Endothelial cell of umbilical vein (primary cell): ENCODE results near the gene UBE2D3.

Experiments
- CTCF ChIP-seq, 2 donors: IDR thresholded peaks; 1 replicate in 1 of 2; 2 replicates in 1 of 2; pipeline ENCODE4 v1.5.1; 2011; ENCODE audit warnings: low read length in 2 of 2, mild to moderate bottlenecking in 2 of 2, moderate library complexity in 2 of 2, control low read depth in 1 of 2, inconsistent platforms in 1 of 2, low read depth in 1 of 2; ENCODE audit not compliant: insufficient read depth in 1 of 2; ENCODE audit errors: extremely low read depth in 1 of 2
- EZH2 ChIP-seq: IDR thresholded peaks from 2 replicates; pipeline ENCODE4 v1.6.1; 2012; ENCODE audit warnings: borderline replicate concordance, low read depth, mild to moderate bottlenecking, moderate library complexity, low read length, inconsistent platforms; ENCODE audit not compliant: severe bottlenecking
- FOS ChIP-seq: IDR thresholded peaks from 2 replicates; pipeline ENCODE4 v1.6.1; 2011; ENCODE audit warnings: mild to moderate bottlenecking, low read length, moderate library complexity, borderline replicate concordance; ENCODE audit not compliant: insufficient read depth
- MYC ChIP-seq: IDR thresholded peaks from one replicate; pipeline ENCODE4 v1.6.1; 2011; ENCODE audit warnings: mild to moderate bottlenecking, low read depth, low read length
- POLR2A ChIP-seq: IDR thresholded peaks from 2 replicates; pipeline ENCODE4 v1.6.1; 2012; ENCODE audit warnings: low read depth, mild to moderate bottlenecking, control low read depth, low read length
- POLR2AphosphoS5 ChIP-seq: IDR thresholded peaks from 2 replicates; pipeline ENCODE4 v1.6.1; 2012; ENCODE audit warnings: low read depth, mild to moderate bottlenecking, control low read depth, low read length, moderate library complexity; ENCODE audit not compliant: insufficient read depth
- TF ChIP-seq, protein P1 (sequence below): IDR thresholded peaks from 2 replicates; pipeline ENCODE4 v1.6.1; 2011; ENCODE audit not compliant: insufficient read depth, insufficient read length

DNA sequence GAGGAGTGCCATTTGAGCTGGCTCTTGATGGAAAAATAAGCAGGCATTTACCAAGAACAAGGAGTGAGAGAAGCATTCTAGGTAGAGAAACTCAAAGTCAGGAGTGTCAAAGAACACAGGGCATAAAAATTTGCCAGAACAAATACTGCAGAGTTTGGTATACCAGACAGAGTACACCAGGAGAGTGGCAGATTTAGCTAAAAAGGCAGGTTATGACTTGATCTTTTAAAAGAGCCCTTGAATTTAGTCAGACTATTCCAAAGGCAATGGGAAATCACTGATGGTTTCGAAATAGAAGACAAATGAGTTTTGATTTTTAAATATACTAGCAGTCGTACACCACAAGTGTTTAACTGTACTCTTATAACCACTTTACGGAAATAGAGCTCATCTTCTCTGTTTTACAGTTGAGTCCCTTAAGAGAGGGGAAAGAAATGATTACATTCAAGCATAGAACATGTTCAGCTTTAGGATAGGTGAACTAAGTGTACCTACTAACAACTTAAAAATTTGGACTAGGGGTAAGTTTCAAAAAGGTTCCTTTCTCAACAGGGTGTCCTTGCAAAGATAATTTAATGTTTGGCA is 10.2 kb downstream of the UBE2D3 start:
- TF ChIP-seq CTCF (IDR thresholded peaks at IDR 0.05; ENCODE audit: extremely low read depth in 1 of 2, insufficient read depth in 1 of 2, low read depth in 1 of 2, low read length in 2 of 2) = no peak
- no peak for TF ChIP-seq EZH2
- TF ChIP-seq POLR2A = no peak
- no peak for TF ChIP-seq MYC
- no peak for TF ChIP-seq FOS
- TF ChIP-seq POLR2AphosphoS5 = no peak
- TF ChIP-seq, protein P1, sequence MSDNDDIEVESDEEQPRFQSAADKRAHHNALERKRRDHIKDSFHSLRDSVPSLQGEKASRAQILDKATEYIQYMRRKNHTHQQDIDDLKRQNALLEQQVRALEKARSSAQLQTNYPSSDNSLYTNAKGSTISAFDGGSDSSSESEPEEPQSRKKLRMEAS = no peak
